WTC11 (cell line): ENCODE data around the gene CLDN9. TPM values are rescaled to one million over a fixed set of nuclear protein-coding genes. Genes with fewer than 3 reads are reported as not detected.

ENCODE experiments used
- ATF1 ChIP-seq: sonication (generic); formaldehyde crosslinking; IDR thresholded peaks from 2 replicates; pipeline ENCODE4 v1.8.1; 2023; ENCODE audit warnings: mild to moderate bottlenecking, moderate library complexity, missing genetic modification reagents
- CREM ChIP-seq: sonication (generic); formaldehyde crosslinking; IDR thresholded peaks from 2 replicates; pipeline ENCODE4 v1.8.1; 2022; ENCODE audit warnings: mild to moderate bottlenecking, missing genetic modification reagents, moderate library complexity
- ETV6 ChIP-seq: sonication (generic); formaldehyde crosslinking; IDR thresholded peaks from 2 replicates; pipeline ENCODE4 v1.8.1; 2022; ENCODE audit warnings: mild to moderate bottlenecking, missing genetic modification reagents
- FOXJ3 ChIP-seq: sonication (generic); formaldehyde crosslinking; IDR thresholded peaks from 2 replicates; pipeline ENCODE4 v1.9.0; 2021; ENCODE audit warnings: missing genetic modification reagents, mild to moderate bottlenecking, borderline replicate concordance
- MXD4 ChIP-seq: fragments of 250-450 bp; sonication (Bioruptor Pico); IDR thresholded peaks from 2 replicates; pipeline ENCODE4 v1.8.0; 2021; ENCODE audit warnings: mild to moderate bottlenecking, moderate library complexity, borderline replicate concordance
- NFATC4 ChIP-seq: fragments of 250-450 bp; sonication (Bioruptor Pico); IDR thresholded peaks from 2 replicates; pipeline ENCODE4 v1.9.0; 2021; ENCODE audit warnings: mild to moderate bottlenecking
- NFE2L1 ChIP-seq: sonication (generic); formaldehyde crosslinking; IDR thresholded peaks from 2 replicates; pipeline ENCODE4 v1.8.1; 2023; ENCODE audit warnings: missing genetic modification reagents
- NR1H2 ChIP-seq: sonication (generic); formaldehyde crosslinking; IDR thresholded peaks from 2 replicates; pipeline ENCODE4 v1.9.0; 2021; ENCODE audit warnings: mild to moderate bottlenecking, moderate library complexity, missing genetic modification reagents
- TCF7 ChIP-seq: sonication (generic); formaldehyde crosslinking; IDR thresholded peaks from 2 replicates; pipeline ENCODE4 v1.8.0; 2022; ENCODE audit warnings: mild to moderate bottlenecking, low read depth, missing genetic modification reagents, moderate library complexity
- TP53 ChIP-seq: sonication (generic); formaldehyde crosslinking; IDR thresholded peaks from 2 replicates; pipeline ENCODE4 v1.8.1; 2023; ENCODE audit warnings: mild to moderate bottlenecking, missing genetic modification reagents
- ZNF121 ChIP-seq: sonication (generic); formaldehyde crosslinking; IDR thresholded peaks from 2 replicates; pipeline ENCODE4 v1.8.0; 2023; ENCODE audit warnings: missing genetic modification reagents
- ZNF138 ChIP-seq: sonication (generic); formaldehyde crosslinking; conservative IDR thresholded peaks from 2 replicates; pipeline ENCODE4 v1.8.1; 2022; ENCODE audit warnings: mild to moderate bottlenecking, moderate library complexity, missing genetic modification reagents
- ZNF232 ChIP-seq: sonication (generic); formaldehyde crosslinking; IDR thresholded peaks from 2 replicates; pipeline ENCODE4 v1.8.0; 2022; ENCODE audit warnings: mild to moderate bottlenecking, missing genetic modification reagents
- ZNF423 ChIP-seq: fragments of 250-450 bp; sonication (Bioruptor Pico); IDR thresholded peaks from 2 replicates; pipeline ENCODE4 v2.1.2; 2022; ENCODE audit warnings: mild to moderate bottlenecking, moderate library complexity
- total RNA-seq: library from RNA; stranded (reverse); gene quantifications from 3 replicates; pipeline ENCODE4 v1.2.3, GENCODE V29; 2021
- TF ChIP-seq, protein P1 (sequence below): sonication (generic); formaldehyde crosslinking; IDR thresholded peaks from 2 replicates; pipeline ENCODE4 v1.8.1; 2023; ENCODE audit warnings: mild to moderate bottlenecking, missing genetic modification reagents, borderline replicate concordance
- TF ChIP-seq, protein P2 (sequence below): sonication (generic); formaldehyde crosslinking; IDR thresholded peaks from 2 replicates; pipeline ENCODE4 v1.8.0; 2022; ENCODE audit warnings: missing genetic modification reagents
- TF ChIP-seq, protein P3 (sequence below): sonication (generic); formaldehyde crosslinking; IDR thresholded peaks from 2 replicates; pipeline ENCODE4 v1.8.0; 2022; ENCODE audit warnings: mild to moderate bottlenecking, missing genetic modification reagents
- TF ChIP-seq, protein P4 (sequence below): sonication (generic); formaldehyde crosslinking; IDR thresholded peaks from 2 replicates; pipeline ENCODE4 v1.8.1; 2022; ENCODE audit warnings: mild to moderate bottlenecking, moderate library complexity, missing genetic modification reagents
- TF ChIP-seq, protein P5 (sequence below): sonication (generic); formaldehyde crosslinking; IDR thresholded peaks from 2 replicates; pipeline ENCODE4 v1.8.1; 2023; ENCODE audit warnings: mild to moderate bottlenecking, missing genetic modification reagents
- TF ChIP-seq, protein P6 (sequence below): sonication (generic); formaldehyde crosslinking; IDR thresholded peaks from 2 replicates; pipeline ENCODE4 v1.8.0; 2023; ENCODE audit warnings: mild to moderate bottlenecking, missing genetic modification reagents
- TF ChIP-seq, protein P7 (sequence below): fragments of 250-450 bp; sonication (Bioruptor Pico); IDR thresholded peaks from 2 replicates; pipeline ENCODE4 v1.8.0; 2021; ENCODE audit warnings: mild to moderate bottlenecking
- TF ChIP-seq, protein P8 (sequence below): sonication (generic); formaldehyde crosslinking; IDR thresholded peaks from 2 replicates; pipeline ENCODE4 v1.8.0; 2022; ENCODE audit warnings: mild to moderate bottlenecking, missing genetic modification reagents

Gene CLDN9
- total RNA-seq, 1 experiment from 2014 or later = 0.92 TPM

DNA sequence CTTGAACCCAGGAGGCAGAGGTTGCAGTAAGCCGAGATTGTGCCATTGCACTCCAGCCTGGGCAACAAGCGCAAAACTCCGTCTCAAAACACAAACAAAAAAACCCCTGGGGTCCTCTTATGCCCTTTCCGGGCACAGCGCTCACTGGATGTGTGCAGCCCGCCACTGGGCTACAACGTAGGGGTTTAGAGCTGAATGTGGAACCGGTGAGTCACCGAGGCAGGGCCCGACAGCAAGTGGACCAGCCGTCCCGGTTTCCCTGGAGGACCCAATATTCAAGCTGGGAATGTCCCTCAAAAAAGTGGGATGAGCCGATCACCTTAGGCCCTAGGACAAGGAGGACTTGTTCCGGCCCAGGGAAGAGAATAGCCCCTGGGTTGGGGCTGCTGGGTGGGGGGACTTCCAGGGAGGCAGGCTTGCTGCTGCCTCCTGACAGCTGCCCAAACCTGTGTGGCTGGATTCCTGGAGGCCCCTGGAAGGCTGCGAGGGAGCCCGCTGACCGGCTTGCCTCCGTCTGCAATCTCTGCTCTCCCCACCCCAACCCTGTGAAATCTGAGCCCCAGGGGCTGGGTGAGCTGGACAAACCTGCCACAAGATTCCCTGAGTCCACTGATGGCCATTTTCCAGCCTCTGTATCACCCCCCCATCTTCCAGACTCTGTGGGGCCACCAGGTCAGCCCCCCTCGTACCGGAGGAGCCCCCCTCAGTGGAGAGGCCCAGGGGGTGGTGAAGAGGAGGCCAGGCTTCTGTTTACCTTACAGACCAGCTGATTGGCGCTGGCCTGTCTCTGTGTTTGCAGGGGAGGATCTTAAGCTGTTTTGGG, 2.9 kb upstream of the CLDN9 start (continued):
- TF ChIP-seq, protein P1, sequence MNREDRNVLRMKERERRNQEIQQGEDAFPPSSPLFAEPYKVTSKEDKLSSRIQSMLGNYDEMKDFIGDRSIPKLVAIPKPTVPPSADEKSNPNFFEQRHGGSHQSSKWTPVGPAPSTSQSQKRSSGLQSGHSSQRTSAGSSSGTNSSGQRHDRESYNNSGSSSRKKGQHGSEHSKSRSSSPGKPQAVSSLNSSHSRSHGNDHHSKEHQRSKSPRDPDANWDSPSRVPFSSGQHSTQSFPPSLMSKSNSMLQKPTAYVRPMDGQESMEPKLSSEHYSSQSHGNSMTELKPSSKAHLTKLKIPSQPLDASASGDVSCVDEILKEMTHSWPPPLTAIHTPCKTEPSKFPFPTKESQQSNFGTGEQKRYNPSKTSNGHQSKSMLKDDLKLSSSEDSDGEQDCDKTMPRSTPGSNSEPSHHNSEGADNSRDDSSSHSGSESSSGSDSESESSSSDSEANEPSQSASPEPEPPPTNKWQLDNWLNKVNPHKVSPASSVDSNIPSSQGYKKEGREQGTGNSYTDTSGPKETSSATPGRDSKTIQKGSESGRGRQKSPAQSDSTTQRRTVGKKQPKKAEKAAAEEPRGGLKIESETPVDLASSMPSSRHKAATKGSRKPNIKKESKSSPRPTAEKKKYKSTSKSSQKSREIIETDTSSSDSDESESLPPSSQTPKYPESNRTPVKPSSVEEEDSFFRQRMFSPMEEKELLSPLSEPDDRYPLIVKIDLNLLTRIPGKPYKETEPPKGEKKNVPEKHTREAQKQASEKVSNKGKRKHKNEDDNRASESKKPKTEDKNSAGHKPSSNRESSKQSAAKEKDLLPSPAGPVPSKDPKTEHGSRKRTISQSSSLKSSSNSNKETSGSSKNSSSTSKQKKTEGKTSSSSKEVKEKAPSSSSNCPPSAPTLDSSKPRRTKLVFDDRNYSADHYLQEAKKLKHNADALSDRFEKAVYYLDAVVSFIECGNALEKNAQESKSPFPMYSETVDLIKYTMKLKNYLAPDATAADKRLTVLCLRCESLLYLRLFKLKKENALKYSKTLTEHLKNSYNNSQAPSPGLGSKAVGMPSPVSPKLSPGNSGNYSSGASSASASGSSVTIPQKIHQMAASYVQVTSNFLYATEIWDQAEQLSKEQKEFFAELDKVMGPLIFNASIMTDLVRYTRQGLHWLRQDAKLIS = 0 out of 2 replicates have a peak, but pooled peaks have one; percentile 33
- TF ChIP-seq ATF1 (CRISPR knock-in tag) (no peak), ZNF232 (no peak), NFATC4 (CRISPR knock-in tag) (no peak), NR1H2 (no peak), ZNF423 (CRISPR knock-in tag) (0 out of 2 replicates have a peak, but pooled peaks have one; percentile 29), ZNF138 (no peak), MXD4 (no peak), CREM (0 out of 2 replicates have a peak, but pooled peaks have one; percentile 56), NFE2L1 (no peak), TCF7 (no peak), FOXJ3 (0 out of 2 replicates have a peak, but pooled peaks have one; percentile 26), ETV6 (CRISPR knock-in tag) (peak; percentile 53; the same call in 1 of the 2 replicates), TP53 (CRISPR knock-in tag) (peak; percentile 59; the same call in 1 of the 2 replicates), ZNF121 (CRISPR knock-in tag) (0 out of 2 replicates have a peak, but pooled peaks have one; percentile 25)
- TF ChIP-seq, protein P2, sequence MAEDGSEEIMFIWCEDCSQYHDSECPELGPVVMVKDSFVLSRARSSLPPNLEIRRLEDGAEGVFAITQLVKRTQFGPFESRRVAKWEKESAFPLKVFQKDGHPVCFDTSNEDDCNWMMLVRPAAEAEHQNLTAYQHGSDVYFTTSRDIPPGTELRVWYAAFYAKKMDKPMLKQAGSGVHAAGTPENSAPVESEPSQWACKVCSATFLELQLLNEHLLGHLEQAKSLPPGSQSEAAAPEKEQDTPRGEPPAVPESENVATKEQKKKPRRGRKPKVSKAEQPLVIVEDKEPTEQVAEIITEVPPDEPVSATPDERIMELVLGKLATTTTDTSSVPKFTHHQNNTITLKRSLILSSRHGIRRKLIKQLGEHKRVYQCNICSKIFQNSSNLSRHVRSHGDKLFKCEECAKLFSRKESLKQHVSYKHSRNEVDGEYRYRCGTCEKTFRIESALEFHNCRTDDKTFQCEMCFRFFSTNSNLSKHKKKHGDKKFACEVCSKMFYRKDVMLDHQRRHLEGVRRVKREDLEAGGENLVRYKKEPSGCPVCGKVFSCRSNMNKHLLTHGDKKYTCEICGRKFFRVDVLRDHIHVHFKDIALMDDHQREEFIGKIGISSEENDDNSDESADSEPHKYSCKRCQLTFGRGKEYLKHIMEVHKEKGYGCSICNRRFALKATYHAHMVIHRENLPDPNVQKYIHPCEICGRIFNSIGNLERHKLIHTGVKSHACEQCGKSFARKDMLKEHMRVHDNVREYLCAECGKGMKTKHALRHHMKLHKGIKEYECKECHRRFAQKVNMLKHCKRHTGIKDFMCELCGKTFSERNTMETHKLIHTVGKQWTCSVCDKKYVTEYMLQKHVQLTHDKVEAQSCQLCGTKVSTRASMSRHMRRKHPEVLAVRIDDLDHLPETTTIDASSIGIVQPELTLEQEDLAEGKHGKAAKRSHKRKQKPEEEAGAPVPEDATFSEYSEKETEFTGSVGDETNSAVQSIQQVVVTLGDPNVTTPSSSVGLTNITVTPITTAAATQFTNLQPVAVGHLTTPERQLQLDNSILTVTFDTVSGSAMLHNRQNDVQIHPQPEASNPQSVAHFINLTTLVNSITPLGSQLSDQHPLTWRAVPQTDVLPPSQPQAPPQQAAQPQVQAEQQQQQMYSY (CRISPR knock-in tag) = no peak
- TF ChIP-seq, protein P3, sequence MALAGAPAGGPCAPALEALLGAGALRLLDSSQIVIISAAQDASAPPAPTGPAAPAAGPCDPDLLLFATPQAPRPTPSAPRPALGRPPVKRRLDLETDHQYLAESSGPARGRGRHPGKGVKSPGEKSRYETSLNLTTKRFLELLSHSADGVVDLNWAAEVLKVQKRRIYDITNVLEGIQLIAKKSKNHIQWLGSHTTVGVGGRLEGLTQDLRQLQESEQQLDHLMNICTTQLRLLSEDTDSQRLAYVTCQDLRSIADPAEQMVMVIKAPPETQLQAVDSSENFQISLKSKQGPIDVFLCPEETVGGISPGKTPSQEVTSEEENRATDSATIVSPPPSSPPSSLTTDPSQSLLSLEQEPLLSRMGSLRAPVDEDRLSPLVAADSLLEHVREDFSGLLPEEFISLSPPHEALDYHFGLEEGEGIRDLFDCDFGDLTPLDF (CRISPR knock-in tag) = no peak
- TF ChIP-seq, protein P4, sequence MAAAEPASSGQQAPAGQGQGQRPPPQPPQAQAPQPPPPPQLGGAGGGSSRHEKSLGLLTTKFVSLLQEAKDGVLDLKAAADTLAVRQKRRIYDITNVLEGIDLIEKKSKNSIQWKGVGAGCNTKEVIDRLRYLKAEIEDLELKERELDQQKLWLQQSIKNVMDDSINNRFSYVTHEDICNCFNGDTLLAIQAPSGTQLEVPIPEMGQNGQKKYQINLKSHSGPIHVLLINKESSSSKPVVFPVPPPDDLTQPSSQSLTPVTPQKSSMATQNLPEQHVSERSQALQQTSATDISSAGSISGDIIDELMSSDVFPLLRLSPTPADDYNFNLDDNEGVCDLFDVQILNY (CRISPR knock-in tag) = 0 out of 2 replicates have a peak, but pooled peaks have one; percentile 53
- TF ChIP-seq, protein P5, sequence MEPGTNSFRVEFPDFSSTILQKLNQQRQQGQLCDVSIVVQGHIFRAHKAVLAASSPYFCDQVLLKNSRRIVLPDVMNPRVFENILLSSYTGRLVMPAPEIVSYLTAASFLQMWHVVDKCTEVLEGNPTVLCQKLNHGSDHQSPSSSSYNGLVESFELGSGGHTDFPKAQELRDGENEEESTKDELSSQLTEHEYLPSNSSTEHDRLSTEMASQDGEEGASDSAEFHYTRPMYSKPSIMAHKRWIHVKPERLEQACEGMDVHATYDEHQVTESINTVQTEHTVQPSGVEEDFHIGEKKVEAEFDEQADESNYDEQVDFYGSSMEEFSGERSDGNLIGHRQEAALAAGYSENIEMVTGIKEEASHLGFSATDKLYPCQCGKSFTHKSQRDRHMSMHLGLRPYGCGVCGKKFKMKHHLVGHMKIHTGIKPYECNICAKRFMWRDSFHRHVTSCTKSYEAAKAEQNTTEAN (CRISPR knock-in tag) = 0 out of 2 replicates have a peak, but pooled peaks have one; percentile 63
- TF ChIP-seq, protein P6, sequence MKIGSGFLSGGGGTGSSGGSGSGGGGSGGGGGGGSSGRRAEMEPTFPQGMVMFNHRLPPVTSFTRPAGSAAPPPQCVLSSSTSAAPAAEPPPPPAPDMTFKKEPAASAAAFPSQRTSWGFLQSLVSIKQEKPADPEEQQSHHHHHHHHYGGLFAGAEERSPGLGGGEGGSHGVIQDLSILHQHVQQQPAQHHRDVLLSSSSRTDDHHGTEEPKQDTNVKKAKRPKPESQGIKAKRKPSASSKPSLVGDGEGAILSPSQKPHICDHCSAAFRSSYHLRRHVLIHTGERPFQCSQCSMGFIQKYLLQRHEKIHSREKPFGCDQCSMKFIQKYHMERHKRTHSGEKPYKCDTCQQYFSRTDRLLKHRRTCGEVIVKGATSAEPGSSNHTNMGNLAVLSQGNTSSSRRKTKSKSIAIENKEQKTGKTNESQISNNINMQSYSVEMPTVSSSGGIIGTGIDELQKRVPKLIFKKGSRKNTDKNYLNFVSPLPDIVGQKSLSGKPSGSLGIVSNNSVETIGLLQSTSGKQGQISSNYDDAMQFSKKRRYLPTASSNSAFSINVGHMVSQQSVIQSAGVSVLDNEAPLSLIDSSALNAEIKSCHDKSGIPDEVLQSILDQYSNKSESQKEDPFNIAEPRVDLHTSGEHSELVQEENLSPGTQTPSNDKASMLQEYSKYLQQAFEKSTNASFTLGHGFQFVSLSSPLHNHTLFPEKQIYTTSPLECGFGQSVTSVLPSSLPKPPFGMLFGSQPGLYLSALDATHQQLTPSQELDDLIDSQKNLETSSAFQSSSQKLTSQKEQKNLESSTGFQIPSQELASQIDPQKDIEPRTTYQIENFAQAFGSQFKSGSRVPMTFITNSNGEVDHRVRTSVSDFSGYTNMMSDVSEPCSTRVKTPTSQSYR (CRISPR knock-in tag) = no peak
- TF ChIP-seq, protein P7, sequence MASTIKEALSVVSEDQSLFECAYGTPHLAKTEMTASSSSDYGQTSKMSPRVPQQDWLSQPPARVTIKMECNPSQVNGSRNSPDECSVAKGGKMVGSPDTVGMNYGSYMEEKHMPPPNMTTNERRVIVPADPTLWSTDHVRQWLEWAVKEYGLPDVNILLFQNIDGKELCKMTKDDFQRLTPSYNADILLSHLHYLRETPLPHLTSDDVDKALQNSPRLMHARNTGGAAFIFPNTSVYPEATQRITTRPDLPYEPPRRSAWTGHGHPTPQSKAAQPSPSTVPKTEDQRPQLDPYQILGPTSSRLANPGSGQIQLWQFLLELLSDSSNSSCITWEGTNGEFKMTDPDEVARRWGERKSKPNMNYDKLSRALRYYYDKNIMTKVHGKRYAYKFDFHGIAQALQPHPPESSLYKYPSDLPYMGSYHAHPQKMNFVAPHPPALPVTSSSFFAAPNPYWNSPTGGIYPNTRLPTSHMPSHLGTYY (CRISPR knock-in tag) = 0 out of 2 replicates have a peak, but pooled peaks have one; percentile 2
- TF ChIP-seq, protein P8, sequence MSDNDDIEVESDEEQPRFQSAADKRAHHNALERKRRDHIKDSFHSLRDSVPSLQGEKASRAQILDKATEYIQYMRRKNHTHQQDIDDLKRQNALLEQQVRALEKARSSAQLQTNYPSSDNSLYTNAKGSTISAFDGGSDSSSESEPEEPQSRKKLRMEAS (CRISPR knock-in tag) = peak; percentile 64; the same call in 1 of the 2 replicates
